Stimulated activated CD8-positive, alpha-beta memory T cell treated with anti-CD3 and anti-CD28 coated beads, Interleukin-4, amount 100 ng/mL, for 1 hour (primary cell): Measurements from ENCODE around the gene PAH.

Experiments
- DNase-seq, 2 donors: peaks; one replicate each; pipeline ENCODE4 v3.0.0-alpha.2; 2020; ENCODE audit warnings: low read depth in 2 of 2, low spot score in 1 of 2

PAH gene

GRCh38 chr12:102950950-102951619 lies 34.0 kb upstream of the PAH start:
- no peak for DNase-seq

- no peak for DNase-seq
Measured at GRCh38 chr12:102950107-102950949, 33.3 kb upstream of the PAH start.

- DNase-seq, result peak; percentile 13 to 18
Measured at GRCh38 chr12:102948941-102949352, 31.9 kb upstream of the PAH start.

- no peak for DNase-seq
Measured at GRCh38 chr12:102946042-102946441, 29.0 kb upstream of the PAH start.

DNA sequence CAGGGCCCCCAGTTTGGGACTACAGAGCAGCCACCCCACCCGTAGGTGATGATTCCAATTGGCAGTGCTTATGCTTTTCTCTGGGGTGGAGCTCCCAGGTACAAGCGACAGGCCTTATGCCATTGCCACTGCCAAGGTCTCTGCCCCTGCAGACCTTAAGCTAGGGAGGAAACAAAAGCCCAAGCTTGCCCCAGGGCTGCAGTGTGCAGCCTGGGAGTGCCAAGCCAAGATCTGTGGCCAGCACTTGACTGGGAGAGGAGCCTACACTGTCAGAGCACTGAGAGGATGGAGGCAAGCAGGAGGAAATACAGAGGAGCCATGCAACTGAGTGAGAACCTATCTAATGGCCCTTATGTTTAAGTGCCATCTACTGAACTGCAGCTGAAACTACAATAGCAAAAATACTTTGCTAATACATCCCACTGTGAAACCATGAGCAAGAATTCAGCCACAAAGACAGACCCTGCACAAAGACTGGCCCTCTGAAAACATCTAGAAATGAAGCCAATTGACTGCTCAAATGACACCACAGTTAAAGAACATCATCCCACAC lies 22.7 kb upstream of the PAH start:
- no peak for DNase-seq

- DNase-seq, result no peak
Measured at GRCh38 chr12:102939059-102939458, 22.0 kb upstream of the PAH start.

DNA sequence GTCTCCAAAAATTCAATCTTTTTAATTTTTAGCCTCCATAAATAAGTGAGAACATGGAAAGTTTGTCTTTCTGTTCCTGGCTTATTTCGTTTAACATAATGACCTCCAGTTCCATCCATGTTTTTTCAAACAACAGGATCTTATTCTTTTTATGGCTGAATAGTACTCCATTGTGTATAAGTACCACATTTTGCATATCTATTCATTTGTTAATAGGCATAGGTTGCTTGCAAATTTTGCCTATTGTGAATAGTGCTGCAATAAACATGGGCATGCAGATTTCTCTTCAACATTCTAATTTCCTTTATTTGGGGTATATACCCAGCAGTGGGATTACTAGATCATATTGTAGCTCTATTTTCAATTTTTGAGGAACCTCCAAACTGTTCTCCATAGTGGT lies 16.1 kb upstream of the PAH start:
- no peak for DNase-seq

GRCh38 chr12:102927220-102927619 lies 10.2 kb upstream of the PAH start:
- no peak for DNase-seq

GRCh38 chr12:102921240-102921639 lies 4.2 kb upstream of the PAH start:
- no peak for DNase-seq

DNA sequence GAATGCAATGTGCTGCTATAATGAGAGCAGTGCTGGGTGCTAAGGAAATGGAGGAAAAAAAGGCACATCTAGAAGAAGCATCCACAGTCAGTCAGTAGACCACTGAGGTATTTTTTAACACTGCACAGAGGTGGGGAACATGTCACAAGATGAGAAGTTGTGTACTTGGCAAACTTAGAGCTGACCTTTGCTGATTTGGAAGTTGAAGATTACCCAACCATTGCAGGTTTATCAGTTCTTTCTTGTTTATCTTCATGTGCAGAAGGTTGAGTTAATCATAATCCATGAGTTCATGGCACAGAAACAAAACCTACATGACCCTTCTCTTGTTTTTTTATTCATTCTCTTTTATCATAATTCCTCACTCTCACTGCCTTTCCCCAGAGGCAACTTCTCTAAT lies 3.2 kb upstream of the PAH start:
- no peak for DNase-seq

DNA sequence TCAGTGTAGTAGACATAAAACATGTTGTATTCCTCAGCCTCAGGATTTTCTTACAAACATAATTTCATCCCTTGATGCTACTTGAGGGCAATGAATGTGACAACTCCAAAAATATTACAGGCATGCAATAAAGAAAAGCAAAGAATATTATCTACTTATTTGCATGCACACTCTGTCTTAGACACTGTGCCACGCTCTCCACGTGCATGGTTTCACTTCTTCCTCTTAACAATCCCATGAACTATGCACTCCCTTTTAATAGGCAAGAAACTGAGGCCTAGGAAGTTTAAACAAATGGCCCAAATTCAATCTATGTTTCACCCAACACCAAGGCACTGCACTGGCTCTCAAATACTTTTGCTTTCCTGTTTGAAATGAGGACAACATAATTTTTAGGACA lies 1.8 kb upstream of the PAH start:
- no peak for DNase-seq

- DNase-seq, result no peak
Measured at GRCh38 chr12:102916252-102917025, 605 bp downstream of the PAH start.

GRCh38 chr12:102913453-102914226 lies 3.4 kb downstream of the PAH start:
- no peak for DNase-seq

- no peak for DNase-seq
Measured at GRCh38 chr12:102912258-102912657, 4.8 kb downstream of the PAH start.

DNA sequence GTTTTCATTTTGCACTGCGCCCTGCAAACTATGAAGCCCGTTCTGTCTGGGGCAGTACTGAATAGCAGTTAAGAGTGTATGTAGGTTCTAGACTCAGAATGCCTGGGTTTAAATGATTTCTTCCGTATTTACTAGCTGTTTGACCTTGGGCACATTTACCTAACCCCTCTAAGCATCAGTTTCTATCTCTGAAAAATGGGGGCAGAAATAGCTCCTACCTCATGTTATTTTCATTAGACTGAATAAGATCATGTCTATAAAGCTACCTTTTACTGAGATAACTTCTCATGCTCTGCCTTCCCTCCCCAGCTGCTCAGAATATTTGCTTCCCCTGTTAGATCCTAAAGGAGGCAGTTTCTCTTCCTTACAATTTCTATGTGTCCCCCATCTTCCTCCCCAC lies 5.7 kb downstream of the PAH start:
- DNase-seq, result no peak

DNA sequence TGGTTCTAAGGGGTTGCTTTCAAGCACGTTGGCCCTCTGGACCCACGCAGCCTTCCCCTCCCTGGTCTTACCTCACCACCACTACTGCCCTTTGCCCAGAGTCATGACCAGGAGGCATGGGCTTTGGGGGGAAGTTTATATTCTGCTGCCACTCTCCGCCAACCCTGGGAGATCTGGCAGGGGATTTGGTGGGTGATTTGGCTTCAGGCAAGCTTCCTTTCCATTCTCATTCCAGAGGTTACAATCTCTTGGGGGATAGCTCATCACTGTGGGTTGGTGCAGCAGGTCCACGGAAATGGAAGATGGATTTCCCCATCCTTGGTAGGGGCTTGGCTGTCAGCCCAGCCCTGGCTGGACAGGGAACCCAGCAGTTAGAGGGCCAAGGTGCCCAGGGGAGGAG lies 6.3 kb downstream of the PAH start:
- DNase-seq, result no peak

DNA sequence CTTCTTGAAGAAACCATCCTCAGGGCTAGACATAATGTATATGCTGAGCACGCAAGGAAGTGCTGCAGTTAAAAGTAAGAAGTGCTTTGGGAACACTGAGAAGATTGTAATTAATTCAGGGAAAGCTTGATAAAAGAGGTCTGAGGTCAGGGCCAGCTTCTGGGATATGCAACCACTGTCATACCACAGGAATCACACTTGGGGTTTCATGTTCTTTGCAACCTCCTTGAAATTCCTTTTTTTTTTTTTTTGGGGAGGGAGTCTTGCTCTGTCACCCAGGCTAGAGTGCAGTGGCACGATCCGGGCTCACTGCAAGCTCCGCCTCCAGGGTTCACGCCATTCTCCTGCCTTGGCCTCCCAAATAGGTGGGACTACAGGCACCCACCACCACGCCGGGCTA lies 6.9 kb downstream of the PAH start:
- no peak for DNase-seq

DNA sequence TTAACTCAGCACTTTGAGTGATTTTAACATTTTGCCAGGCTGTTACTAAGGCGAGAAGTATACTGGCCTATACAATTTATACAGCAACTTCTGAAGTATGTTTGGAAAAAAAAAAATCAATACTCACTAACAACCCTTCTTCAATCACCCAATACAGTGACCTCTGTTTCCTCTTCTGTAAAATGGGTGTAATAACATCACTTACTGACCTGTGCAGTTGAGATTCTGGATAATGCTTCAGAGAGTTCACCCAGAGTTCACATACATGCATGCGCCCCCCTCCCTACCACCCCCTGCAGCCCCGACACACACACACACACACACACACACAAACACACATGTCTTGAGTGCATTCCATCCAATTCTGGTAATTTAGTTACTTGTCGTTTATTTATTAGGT lies 9.1 kb downstream of the PAH start:
- no peak for DNase-seq

- DNase-seq, result no peak
Measured at GRCh38 chr12:102905229-102905628, 11.8 kb downstream of the PAH start.

DNA sequence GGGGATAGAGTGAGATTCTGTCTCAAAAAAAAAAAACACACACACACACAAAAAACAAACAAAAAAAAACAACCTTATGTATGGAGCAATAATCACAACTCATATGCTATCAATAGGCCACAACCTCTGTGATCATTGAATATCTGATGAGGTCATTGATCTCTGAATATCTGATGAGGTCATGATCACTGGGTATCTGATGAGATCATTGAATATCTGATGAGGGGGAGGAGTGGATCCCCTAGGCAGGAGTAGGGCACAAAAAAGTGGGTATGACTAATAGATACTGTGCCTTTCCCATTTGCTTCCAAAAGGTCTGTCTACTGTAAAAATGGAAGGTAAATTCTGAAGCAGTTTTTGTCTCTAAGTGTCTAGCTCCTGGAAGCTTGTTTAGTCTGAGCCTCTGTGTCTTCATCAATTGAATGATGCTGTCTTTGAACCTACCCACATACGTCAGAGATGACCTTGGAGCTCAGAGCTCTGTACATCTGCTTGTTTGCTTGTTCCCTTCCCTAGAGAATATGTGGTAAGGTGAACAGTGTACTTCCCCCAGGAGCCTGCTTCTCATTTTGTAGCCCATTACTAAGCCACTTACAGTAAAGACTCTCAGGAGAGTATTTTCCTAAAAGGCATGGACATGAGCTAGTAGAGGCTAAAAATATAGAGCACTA lies 13.6 kb downstream of the PAH start:
- DNase-seq, result no peak
